GM12878 (cell line): ENCODE data around the gene BRF1.

Experiments used
- BRCA1 ChIP-seq: IDR thresholded peaks from 2 replicates; pipeline ENCODE4 v1.6.1; 2011; ENCODE audit warnings: low read depth, low read length, improper control_type of control experiment
- CBX5 ChIP-seq: sonication (generic); IDR thresholded peaks from 2 replicates; pipeline ENCODE4 v1.6.1; 2016; ENCODE audit warnings: low read depth, moderate library complexity, mild to moderate bottlenecking, inconsistent platforms
- ESRRA ChIP-seq: IDR thresholded peaks from 2 replicates; pipeline ENCODE4 v1.6.1; 2012; ENCODE audit warnings: mild to moderate bottlenecking, low read length, improper control_type of control experiment
- EZH2 ChIP-seq: IDR thresholded peaks from 2 replicates; pipeline ENCODE4 v1.6.1; 2012; ENCODE audit warnings: low read depth, mild to moderate bottlenecking, control low read depth, inconsistent platforms, low read length, borderline replicate concordance; ENCODE audit not compliant: control insufficient read depth
- FOXK2 ChIP-seq: fragments of 450-650 bp; IDR thresholded peaks from 2 replicates; pipeline ENCODE4 v1.6.1; 2017; ENCODE audit warnings: mild to moderate bottlenecking, moderate library complexity
- GABPA ChIP-seq: IDR thresholded peaks from 2 replicates; pipeline ENCODE4 v1.6.1; 2014; ENCODE audit warnings: antibody characterized with exemption, low read depth, mild to moderate bottlenecking, inconsistent platforms
- JUNB ChIP-seq: IDR thresholded peaks from 2 replicates; pipeline ENCODE4 v1.6.1; 2016; ENCODE audit warnings: antibody characterized with exemption, mild to moderate bottlenecking
- SMC3 ChIP-seq: IDR thresholded peaks from 2 replicates; pipeline ENCODE4 v1.6.1; 2011; ENCODE audit warnings: low read length, improper control_type of control experiment, borderline replicate concordance
- SREBF1 ChIP-seq: IDR thresholded peaks from 2 replicates; pipeline ENCODE4 v1.6.1; 2012; ENCODE audit warnings: mild to moderate bottlenecking, low read length
- YY1 ChIP-seq: IDR thresholded peaks from 2 replicates; pipeline ENCODE4 v1.6.1; 2011; ENCODE audit warnings: low read depth, mild to moderate bottlenecking, low read length
- ZNF207 ChIP-seq: fragments of 450-650 bp; IDR thresholded peaks from 2 replicates; pipeline ENCODE4 v1.6.1; 2014; ENCODE audit warnings: antibody characterized with exemption, mild to moderate bottlenecking, borderline replicate concordance
- TF ChIP-seq, protein P1 (sequence below), 3 experiments: IDR thresholded peaks in 2 of 3; conservative IDR thresholded peaks in 1 of 3; 2 replicates each; pipeline ENCODE4 v1.5.1; 2011; ENCODE audit warnings: low read depth in 3 of 3, low read length in 3 of 3, mild to moderate bottlenecking in 3 of 3, control low read depth in 2 of 3, moderate library complexity in 2 of 3, inconsistent platforms in 1 of 3, mixed read lengths in 1 of 3; ENCODE audit not compliant: control insufficient read depth in 2 of 3, insufficient read depth in 1 of 3; ENCODE audit errors: extremely low read depth in 1 of 3

DNA sequence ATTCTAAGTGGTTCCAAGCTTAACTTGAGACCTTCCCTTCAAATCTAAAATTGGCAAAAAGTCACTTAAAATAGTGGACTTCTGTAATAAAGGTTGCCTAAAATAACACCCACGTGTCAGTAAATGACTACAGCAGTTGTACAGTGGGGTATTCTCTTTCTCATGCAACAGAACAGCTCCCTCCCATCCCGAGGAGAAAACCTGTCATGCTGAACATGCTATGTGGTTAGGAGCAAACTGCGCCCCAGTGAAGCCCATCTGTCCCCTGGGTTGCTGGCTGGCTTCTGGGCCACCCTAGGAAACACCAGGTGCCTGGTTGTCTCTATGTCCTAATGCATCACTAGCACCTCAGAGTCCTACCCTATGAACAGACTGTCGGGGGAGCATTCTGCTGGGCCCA, 49.8 kb downstream of the BRF1 start:
- TF ChIP-seq FOXK2 (no peak), CBX5 (no peak), YY1 (no peak), SREBF1 (no peak), GABPA (no peak), SMC3 (no peak), ESRRA (no peak), BRCA1 (no peak), ZNF207 (no peak), JUNB (no peak), EZH2 (no peak)
- TF ChIP-seq, protein P1, sequence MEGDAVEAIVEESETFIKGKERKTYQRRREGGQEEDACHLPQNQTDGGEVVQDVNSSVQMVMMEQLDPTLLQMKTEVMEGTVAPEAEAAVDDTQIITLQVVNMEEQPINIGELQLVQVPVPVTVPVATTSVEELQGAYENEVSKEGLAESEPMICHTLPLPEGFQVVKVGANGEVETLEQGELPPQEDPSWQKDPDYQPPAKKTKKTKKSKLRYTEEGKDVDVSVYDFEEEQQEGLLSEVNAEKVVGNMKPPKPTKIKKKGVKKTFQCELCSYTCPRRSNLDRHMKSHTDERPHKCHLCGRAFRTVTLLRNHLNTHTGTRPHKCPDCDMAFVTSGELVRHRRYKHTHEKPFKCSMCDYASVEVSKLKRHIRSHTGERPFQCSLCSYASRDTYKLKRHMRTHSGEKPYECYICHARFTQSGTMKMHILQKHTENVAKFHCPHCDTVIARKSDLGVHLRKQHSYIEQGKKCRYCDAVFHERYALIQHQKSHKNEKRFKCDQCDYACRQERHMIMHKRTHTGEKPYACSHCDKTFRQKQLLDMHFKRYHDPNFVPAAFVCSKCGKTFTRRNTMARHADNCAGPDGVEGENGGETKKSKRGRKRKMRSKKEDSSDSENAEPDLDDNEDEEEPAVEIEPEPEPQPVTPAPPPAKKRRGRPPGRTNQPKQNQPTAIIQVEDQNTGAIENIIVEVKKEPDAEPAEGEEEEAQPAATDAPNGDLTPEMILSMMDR (IDR thresholded peaks at IDR 0.05 in 2 of 3, conservative IDR thresholded peaks at IDR 0.05 in 1 of 3; ENCODE audit: control insufficient read depth in 2 of 3, extremely low read depth in 1 of 3, insufficient read depth in 1 of 3, low read depth in 3 of 3, low read length in 3 of 3): no peak
